Epithelial cell of esophagus (primary cell): ENCODE data around the gene ST8SIA5.

Experiments
- DNase-seq: peaks from one replicate; pipeline ENCODE4 v3.0.0; 2010; ENCODE audit warnings: low read depth
- H3K4me3 ChIP-seq: 2 replicates; pipeline ENCODE4 v1.5.1; 2011; ENCODE audit warnings: mild to moderate bottlenecking, low read length, control low read depth
- CTCF ChIP-seq: IDR thresholded peaks from 2 replicates; pipeline ENCODE4 v1.5.1; 2011; ENCODE audit warnings: low read depth, mild to moderate bottlenecking, low read length, control low read depth, inconsistent platforms; ENCODE audit not compliant: insufficient read depth; ENCODE audit errors: missing control alignments

Gene ST8SIA5

GRCh38 chr18:46770708-46771107 is 13.9 kb upstream of the ST8SIA5 start:
- DNase-seq: no peak
- no peak overlapping the region for H3K4me3 ChIP-seq
- TF ChIP-seq CTCF: no peak

- no peak for DNase-seq
- no peak for TF ChIP-seq CTCF
- no peak overlapping the region for H3K4me3 ChIP-seq
Measured at GRCh38 chr18:46768166-46768921, 11.5 kb upstream of the ST8SIA5 start.

GRCh38 chr18:46767217-46767616 is 10.4 kb upstream of the ST8SIA5 start:
- no peak overlapping the region for H3K4me3 ChIP-seq
- no peak for DNase-seq
- no peak for TF ChIP-seq CTCF

- TF ChIP-seq CTCF: no peak
- no peak overlapping the region for H3K4me3 ChIP-seq
- no peak for DNase-seq
Measured at GRCh38 chr18:46764586-46764985, 7.7 kb upstream of the ST8SIA5 start.

GRCh38 chr18:46761059-46761769 is 4.4 kb upstream of the ST8SIA5 start:
- no peak for DNase-seq
- TF ChIP-seq CTCF: no peak
- no peak overlapping the region for H3K4me3 ChIP-seq

- H3K4me3 ChIP-seq: no peak overlapping the region
- TF ChIP-seq CTCF: no peak
- no peak for DNase-seq
Measured at GRCh38 chr18:46759890-46760289, 3.0 kb upstream of the ST8SIA5 start.
